Measurements from ENCODE around the gene PRKACA.
"Not testable (repeated sequence)": the region's sequence is repeated elsewhere in the genome, so short reads cannot be mapped to it uniquely, and the experiment has no call there.

The PRKACA gene

GRCh38 chr19:14052470-14052869, 65.1 kb downstream of the PRKACA start:
- DNase-seq (ENCODE audit: insufficient read length, low spot score) (no peak), FAIRE-seq (no peak)

- FAIRE-seq (no peak), DNase-seq (ENCODE audit: insufficient read length, low spot score) (no peak)
Measured at GRCh38 chr19:14051980-14052379, 65.6 kb downstream of the PRKACA start.

- FAIRE-seq; DNase-seq (ENCODE audit: insufficient read length, low spot score): not testable (repeated sequence)
Measured at GRCh38 chr19:14050961-14051360, 66.6 kb downstream of the PRKACA start.

GRCh38 chr19:14050512-14050911, 67.0 kb downstream of the PRKACA start:
- no peak for DNase-seq (ENCODE audit: insufficient read length, low spot score)
- FAIRE-seq = no peak

DNA sequence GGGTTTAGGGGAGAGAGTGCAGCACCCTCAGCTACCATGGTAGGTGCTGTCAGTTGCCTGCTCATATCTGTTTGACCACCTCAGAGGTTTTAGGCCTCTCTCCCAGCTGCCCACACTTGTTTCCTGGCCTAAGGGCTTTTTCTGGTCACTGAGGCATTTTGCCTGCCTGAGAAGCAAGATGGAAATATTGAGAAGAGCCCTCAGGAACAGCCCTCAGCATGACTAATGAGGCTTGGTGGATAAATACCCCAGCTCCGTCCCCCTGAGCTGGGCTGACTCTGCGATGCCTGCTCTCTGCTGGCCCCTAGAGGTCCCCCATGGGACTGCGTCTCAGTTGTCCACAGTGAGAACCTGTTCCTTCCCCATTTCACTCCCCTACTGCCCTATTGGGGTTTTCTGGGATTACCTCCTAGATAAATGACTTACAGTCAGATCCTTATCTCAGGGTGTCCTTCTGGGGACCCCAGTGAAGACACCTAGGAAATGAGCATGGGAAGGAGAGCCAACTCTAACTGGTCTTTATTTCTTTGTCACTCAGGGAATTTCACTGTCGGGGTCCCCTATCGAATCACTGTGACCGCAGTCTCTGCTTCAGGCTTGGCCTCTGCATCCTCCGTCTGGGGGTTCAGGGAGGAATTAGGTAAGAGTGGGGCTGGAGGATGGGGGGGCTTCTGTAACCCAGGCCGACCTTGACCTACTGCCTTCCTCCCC, 69.0 kb downstream of the PRKACA start:
- DNase-seq (ENCODE audit: insufficient read length, low spot score) (peak; percentile 45), FAIRE-seq (no peak)

GRCh38 chr19:14047866-14048265, 69.7 kb downstream of the PRKACA start:
- not testable (repeated sequence) for FAIRE-seq; DNase-seq (ENCODE audit: insufficient read length, low spot score)

DNA sequence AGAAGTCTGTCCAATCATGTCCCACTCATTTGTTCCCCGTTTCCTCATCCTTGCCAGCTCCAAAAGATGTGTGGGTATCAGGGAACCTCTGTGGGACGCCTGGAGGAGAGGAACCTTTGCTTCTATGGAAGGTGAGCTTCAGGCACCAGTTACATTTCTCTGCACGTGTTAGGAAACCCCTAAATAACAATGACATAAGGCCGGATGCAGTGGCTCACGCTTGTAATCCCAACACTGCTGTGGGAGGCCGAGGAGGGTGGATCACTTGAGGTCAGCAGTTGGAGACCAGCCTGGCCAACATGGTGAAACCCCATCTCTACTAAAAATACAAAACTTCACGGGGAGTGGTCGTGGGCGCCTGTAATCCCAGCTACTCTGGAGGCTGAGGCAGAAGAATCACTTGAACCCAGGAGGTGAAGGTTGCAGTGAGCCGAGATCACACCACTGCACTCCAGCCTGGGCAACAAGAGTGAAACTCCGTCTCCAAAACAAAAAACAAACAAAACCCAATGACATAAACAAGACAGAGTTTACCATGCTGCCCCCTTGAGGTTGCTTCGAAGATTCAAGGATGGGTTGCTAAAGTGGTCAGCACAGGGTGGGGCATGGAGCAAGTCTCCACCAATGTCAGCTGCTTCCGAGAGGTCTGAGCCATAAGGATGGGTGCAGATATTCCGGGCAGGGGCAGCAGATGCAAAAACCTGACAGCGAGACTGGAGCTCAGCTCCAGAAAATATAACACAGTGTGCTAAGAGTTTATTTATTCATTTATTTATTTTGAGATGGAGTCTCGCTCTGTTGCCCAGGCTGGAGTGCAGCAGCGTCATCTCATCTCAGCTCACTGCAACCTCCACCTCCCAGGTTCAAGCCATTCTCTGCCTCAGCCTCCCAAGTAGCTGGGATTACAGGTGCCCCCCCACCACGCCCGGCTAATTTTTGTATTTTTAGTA, 74.6 kb downstream of the PRKACA start:
- not testable (repeated sequence) for DNase-seq (ENCODE audit: insufficient read length, low spot score); FAIRE-seq

All from HTR-8/SVneo (cell line).